K562 (cell line): ENCODE results near the gene ETHE1. TPM values are rescaled to one million over a fixed set of nuclear protein-coding genes. Genes with fewer than 3 reads are reported as not detected.

Experiments
- HDGF ChIP-seq: fragments of 450-650 bp; IDR thresholded peaks from 2 replicates; pipeline ENCODE4 v1.6.1; 2016
- KLF1 ChIP-seq: fragments of 450-650 bp; IDR thresholded peaks from 2 replicates; pipeline ENCODE4 v1.6.1; 2016; ENCODE audit warnings: missing genetic modification characterization, missing compliant biosample characterization
- NCOR1 ChIP-seq: fragments of 450-650 bp; IDR thresholded peaks from 2 replicates; pipeline ENCODE4 v1.6.1; 2016; ENCODE audit warnings: mild to moderate bottlenecking, moderate library complexity
- PHF20 ChIP-seq: fragments of 450-650 bp; IDR thresholded peaks from 2 replicates; pipeline ENCODE4 v1.6.1; 2018; ENCODE audit not compliant: partially characterized antibody
- RBFOX2 ChIP-seq: fragments of 200-400 bp; formaldehyde crosslinking; IDR thresholded peaks from 2 replicates; pipeline ENCODE4 v1.6.1; 2017; ENCODE audit warnings: low read depth, mild to moderate bottlenecking, low read length, moderate library complexity
- TAF9B ChIP-seq: fragments of 450-650 bp; IDR thresholded peaks from 2 replicates; pipeline ENCODE4 v1.6.1; 2018; ENCODE audit warnings: mild to moderate bottlenecking; ENCODE audit not compliant: partially characterized antibody
- ZFX ChIP-seq: sonication (generic); formaldehyde crosslinking; IDR thresholded peaks from 2 replicates; pipeline ENCODE4 v1.8.0; 2022; ENCODE audit warnings: mild to moderate bottlenecking, missing genetic modification reagents, moderate library complexity
- ZNF197 ChIP-seq: fragments of 200-800 bp; sonication (Bioruptor generic); IDR thresholded peaks from 2 replicates; pipeline ENCODE4 v1.6.1; 2016; ENCODE audit warnings: low read depth, missing genetic modification characterization, missing compliant biosample characterization
- ZNF57 ChIP-seq: fragments of 450-650 bp; formaldehyde crosslinking; IDR thresholded peaks from 2 replicates; pipeline ENCODE4 v1.4.0; 2020; ENCODE audit warnings: mild to moderate bottlenecking, moderate library complexity
- polyA plus RNA-seq, 8 experiments: library from polyadenylated mRNA; depleted of rRNA in 4 of 8; stranded (reverse) in 5 of 8; unstranded in 3 of 8; fragments of >200 nt; fragmentation: Nextera tagmentation in 2 of 8; fragmentation: Illumina TruSeq in 1 of 8; extraction: Ambion mirVana in 2 of 8; extraction: Trizol in 1 of 8; gene quantifications; 2 replicates each; pipeline versions ENCODE4 v1.2.1 to v1.2.3, GENCODE V29; 2011 to 2014; ENCODE audit warnings: inconsistent platforms in 1 of 8, missing spikeins in 1 of 8
- total RNA-seq, 7 experiments: library from RNA; depleted of rRNA in 6 of 7; stranded (reverse); fragments of >200 nt in 6 of 7; fragmentation: Illumina TruSeq in 2 of 7; extraction: Trizol in 2 of 7; gene quantifications; 2 replicates each; pipeline versions ENCODE4 v1.2.1 to v1.2.3, GENCODE V29; 2011 to 2021; ENCODE audit warnings: low replicate concordance in 1 of 7
- TF ChIP-seq, protein P1 (sequence below), 2 experiments: IDR thresholded peaks; 2 replicates each; pipeline ENCODE4 v1.6.1; 2011; ENCODE audit warnings: borderline replicate concordance in 1 of 2, control low read depth in 1 of 2, low read depth in 1 of 2, low read length in 1 of 2, mild to moderate bottlenecking in 1 of 2, mixed read lengths in 1 of 2, moderate library complexity in 1 of 2; ENCODE audit not compliant: insufficient read depth in 1 of 2, insufficient read length in 1 of 2, poor library complexity in 1 of 2, severe bottlenecking in 1 of 2; ENCODE audit errors: extremely low read depth in 1 of 2
- TF ChIP-seq, protein P2 (sequence below): sonication (generic); formaldehyde crosslinking; IDR thresholded peaks from 2 replicates; pipeline ENCODE4 v1.8.0; 2022; ENCODE audit warnings: missing genetic modification reagents, mild to moderate bottlenecking, moderate library complexity, borderline replicate concordance
- TF ChIP-seq, protein P3 (sequence below), 2 experiments: fragments of 450-650 bp; IDR thresholded peaks; 2 replicates each; pipeline ENCODE4 v1.6.1; 2016; ENCODE audit warnings: mild to moderate bottlenecking in 2 of 2, borderline replicate concordance in 1 of 2, low read depth in 1 of 2, moderate library complexity in 1 of 2
- TF ChIP-seq, protein P4 (sequence below), 2 experiments: fragments of 200-800 bp in 1 of 2; sonication (Bioruptor generic) in 1 of 2; sonication (generic) in 1 of 2; formaldehyde crosslinking in 1 of 2; IDR thresholded peaks in 1 of 2; conservative IDR thresholded peaks in 1 of 2; 2 replicates each; pipeline versions ENCODE4 v1.5.0 to v1.6.1; 2016 to 2020; ENCODE audit warnings: missing compliant biosample characterization in 1 of 2, missing genetic modification characterization in 1 of 2, missing genetic modification reagents in 1 of 2

ETHE1 gene
- total and polyA plus RNA-seq, 9 of the 15 experiments (the other 6 are each of a cell fraction or from before 2014, with no cell fraction given) = 2.9 to 21.0 (median 10.2) TPM

DNA sequence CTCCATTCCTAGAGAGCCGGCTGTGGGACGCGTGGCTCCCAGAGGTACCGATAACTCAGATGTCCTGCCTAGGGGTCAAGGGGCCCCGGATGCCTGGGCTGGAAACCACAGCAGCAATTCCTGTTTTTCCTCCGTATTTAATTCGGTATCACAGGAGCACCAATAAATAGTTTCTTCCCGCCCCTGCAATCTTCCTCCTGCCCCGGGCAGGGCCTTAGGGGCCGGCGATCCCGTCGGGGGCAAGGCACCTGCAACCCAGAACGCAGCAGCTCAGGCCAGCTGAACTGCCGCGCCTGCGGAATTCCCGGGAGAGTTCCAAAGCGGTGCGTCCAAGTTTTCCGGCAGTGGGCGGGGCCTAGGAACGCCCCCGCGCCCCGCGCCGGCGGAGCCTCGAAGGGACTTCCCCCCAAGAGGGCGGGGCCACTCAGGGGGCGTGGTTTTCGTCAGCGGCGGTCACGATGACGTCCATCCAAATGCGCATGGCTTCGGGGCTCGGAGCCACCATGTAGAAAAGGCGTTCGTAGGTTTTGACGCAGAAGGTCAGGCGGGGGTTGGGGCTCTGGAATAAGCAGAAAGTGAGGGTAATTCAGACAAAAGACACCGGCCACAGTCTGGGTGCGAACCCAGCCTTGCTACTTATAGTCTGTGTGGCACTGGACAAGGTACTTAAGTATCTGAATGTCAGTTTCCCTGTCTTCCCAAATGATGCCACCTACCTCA, 51.9 kb downstream of the ETHE1 start (continued):
- TF ChIP-seq, protein P1, sequence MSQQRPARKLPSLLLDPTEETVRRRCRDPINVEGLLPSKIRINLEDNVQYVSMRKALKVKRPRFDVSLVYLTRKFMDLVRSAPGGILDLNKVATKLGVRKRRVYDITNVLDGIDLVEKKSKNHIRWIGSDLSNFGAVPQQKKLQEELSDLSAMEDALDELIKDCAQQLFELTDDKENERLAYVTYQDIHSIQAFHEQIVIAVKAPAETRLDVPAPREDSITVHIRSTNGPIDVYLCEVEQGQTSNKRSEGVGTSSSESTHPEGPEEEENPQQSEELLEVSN (IDR thresholded peaks at IDR 0.05; ENCODE audit: borderline replicate concordance in 1 of 2, extremely low read depth in 1 of 2, insufficient read depth in 1 of 2, insufficient read length in 1 of 2, low read depth in 1 of 2, low read length in 1 of 2, poor library complexity in 1 of 2, severe bottlenecking in 1 of 2) = peak; percentile 65 to 91
- TF ChIP-seq HDGF = no peak
- TF ChIP-seq TAF9B = no peak
- 0 out of 2 replicates have a peak, but pooled peaks have one; percentile 18 for TF ChIP-seq KLF1
- TF ChIP-seq, protein P2, sequence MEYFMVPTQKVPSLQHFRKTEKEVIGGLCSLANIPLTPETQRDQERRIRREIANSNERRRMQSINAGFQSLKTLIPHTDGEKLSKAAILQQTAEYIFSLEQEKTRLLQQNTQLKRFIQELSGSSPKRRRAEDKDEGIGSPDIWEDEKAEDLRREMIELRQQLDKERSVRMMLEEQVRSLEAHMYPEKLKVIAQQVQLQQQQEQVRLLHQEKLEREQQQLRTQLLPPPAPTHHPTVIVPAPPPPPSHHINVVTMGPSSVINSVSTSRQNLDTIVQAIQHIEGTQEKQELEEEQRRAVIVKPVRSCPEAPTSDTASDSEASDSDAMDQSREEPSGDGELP (CRISPR knock-in tag) = peak; percentile 58
- TF ChIP-seq NCOR1 = 0 out of 2 replicates have a peak, but pooled peaks have one; percentile 9
- TF ChIP-seq, protein P3, sequence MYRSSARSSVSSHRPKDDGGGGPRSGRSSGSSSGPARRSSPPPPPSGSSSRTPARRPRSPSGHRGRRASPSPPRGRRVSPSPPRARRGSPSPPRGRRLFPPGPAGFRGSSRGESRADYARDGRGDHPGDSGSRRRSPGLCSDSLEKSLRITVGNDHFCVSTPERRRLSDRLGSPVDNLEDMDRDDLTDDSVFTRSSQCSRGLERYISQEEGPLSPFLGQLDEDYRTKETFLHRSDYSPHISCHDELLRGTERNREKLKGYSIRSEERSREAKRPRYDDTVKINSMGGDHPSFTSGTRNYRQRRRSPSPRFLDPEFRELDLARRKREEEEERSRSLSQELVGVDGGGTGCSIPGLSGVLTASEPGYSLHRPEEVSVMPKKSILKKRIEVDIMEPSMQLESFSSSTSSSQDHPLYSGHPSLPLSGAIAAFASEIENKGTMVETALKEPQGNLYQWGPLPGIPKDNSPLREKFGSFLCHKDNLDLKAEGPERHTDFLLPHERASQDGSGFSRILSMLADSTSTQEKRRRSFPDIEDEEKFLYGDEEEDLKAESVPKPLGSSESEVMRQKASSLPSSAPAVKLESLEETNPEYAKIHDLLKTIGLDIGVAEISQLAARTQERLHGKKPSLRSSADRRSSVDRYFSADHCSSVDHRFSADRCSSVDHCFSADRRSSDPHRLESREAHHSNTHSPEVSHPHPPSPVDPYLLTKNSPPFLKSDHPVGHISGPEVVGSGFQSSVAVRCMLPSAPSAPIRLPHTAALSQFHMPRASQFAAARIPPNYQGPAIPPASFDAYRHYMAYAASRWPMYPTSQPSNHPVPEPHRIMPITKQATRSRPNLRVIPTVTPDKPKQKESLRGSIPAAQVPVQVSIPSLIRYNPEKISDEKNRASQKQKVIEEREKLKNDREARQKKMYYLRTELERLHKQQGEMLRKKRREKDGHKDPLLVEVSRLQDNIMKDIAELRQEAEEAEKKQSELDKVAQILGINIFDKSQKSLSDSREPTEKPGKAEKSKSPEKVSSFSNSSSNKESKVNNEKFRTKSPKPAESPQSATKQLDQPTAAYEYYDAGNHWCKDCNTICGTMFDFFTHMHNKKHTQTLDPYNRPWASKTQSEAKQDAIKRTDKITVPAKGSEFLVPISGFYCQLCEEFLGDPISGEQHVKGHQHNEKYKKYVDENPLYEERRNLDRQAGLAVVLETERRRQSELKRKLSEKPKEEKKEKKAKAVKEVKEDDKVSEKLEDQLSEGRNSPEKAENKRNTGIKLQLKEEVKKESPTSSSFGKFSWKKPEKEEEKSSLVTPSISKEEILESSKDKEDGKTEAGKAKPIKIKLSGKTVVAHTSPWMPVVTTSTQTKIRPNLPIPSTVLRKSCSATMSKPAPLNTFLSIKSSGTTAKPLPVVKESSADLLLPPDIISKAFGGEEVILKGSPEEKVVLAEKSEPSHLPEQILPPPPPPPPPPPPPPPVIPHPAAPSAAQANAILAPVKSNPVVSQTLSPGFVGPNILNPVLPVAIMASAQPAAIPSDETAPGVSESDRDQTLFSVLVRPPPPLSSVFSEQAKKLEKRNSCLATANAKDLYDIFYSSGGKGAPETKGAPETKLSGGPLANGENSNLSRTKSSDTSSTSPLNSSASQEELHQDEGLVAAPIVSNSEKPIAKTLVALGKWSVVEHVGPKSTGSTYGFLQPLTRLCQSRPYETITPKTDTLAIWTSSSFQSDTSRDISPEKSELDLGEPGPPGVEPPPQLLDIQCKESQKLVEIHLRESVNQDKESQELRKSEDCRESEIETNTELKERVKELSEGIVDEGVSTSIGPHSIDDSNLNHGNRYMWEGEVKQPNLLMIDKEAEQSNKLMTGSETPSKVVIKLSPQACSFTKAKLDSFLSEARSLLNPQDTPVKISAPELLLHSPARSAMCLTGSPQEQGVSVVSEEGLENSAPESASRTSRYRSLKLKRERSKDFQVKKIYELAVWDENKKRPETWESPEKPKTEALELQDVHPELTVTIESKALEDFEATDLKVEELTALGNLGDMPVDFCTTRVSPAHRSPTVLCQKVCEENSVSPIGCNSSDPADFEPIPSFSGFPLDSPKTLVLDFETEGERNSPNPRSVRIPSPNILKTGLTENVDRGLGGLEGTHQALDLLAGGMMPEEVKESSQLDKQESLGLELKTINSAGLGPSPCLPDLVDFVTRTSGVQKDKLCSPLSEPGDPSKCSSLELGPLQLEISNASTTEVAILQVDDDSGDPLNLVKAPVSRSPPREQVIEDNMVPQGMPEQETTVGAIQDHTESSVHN (IDR thresholded peaks at IDR 0.05; ENCODE audit: borderline replicate concordance in 1 of 2, low read depth in 1 of 2) = no peak
- no peak for TF ChIP-seq ZNF57 (CRISPR knock-in tag)
- no peak for TF ChIP-seq ZNF197 (CRISPR knock-in tag)
- TF ChIP-seq RBFOX2 = peak; percentile 86
- TF ChIP-seq, protein P4, sequence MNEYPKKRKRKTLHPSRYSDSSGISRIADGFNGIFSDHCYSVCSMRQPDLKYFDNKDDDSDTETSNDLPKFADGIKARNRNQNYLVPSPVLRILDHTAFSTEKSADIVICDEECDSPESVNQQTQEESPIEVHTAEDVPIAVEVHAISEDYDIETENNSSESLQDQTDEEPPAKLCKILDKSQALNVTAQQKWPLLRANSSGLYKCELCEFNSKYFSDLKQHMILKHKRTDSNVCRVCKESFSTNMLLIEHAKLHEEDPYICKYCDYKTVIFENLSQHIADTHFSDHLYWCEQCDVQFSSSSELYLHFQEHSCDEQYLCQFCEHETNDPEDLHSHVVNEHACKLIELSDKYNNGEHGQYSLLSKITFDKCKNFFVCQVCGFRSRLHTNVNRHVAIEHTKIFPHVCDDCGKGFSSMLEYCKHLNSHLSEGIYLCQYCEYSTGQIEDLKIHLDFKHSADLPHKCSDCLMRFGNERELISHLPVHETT (CRISPR knock-in tag; conservative IDR thresholded peaks at IDR 0.05 in 1 of 2, IDR thresholded peaks at IDR 0.05 in 1 of 2) = peak in 1 of 2 experiments; percentile 78; a peak in 2 of 4 replicates
- TF ChIP-seq PHF20 = peak; percentile 85
- TF ChIP-seq ZFX (CRISPR knock-in tag) = peak; percentile 71
